Retina (tissue), 1 donor: Measurements from ENCODE around the gene CADM4.
"Not testable (repeated sequence)": the region's sequence is repeated elsewhere in the genome, so short reads cannot be mapped to it uniquely, and the experiment has no call there.

Experiments
- DNase-seq: peaks from one replicate; pipeline ENCODE4 v3.0.0-alpha.2; 2016

CADM4 gene

DNA sequence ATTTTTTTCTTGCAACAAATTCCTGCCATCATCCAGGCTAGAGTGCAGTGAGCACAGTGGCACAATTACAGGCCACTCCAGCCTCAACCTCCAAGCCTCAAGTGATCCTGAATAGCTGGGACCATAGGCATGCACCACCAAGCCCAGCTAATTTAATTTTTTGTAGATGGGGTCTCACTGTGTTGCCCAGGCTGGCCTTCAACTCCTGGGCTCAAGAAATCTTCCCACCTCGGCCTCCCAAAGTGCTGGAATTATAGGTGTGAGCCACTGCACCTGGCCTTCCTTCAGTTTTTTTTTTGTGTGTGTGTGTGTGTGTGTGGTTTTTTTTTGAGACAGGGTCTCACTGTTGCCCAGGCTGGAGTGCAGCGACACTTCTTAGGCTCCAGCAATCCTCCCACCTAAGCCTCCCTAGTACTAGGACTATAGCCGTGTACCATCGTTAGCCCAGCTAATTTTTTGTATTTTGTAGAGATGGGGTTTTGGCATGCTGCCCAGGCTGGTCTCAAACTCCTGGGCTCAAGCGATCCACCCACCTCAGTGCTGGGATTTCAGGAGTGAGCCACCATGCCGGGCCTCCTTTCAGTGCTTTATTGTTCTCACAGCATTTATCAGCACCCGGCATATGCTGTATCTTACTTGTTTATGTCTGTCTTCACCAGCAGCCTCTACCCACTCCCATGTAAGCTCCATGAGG is 33.6 kb downstream of the CADM4 start:
- DNase-seq, result no peak

GRCh38 chr19:43600326-43600725 is 39.3 kb downstream of the CADM4 start:
- DNase-seq, result not testable (repeated sequence)

DNA sequence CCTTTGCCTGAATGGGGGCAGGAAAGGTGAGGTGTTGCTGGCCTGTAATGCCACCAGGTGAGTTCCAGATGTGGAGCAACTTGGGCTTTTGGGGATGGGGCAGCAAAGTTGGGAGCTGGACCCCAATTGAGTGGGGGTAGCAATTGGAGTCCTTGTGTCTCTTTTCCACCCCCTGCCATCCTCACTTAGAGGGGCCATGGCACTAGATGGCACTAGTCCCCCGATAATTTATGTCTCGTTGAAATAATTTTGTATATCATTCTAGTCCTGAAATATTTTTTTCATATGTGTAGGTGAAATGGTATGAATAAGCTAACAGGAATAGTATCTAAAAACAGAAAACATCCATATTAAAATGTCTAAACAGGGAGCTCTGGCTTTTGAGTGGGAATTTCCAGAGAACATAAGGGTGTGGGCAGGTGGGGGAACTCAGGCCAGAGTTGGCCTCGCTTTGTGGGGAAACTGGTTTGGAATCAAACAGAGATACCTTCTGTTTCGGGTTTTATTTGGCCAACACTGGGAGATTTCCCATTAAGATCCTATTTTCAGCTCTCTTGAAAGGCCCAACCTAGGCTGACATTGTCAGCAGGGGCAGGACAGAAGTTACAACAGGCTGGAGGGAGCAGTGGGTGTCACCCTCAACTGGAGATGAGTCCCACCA is 39.9 kb downstream of the CADM4 start:
- no peak for DNase-seq

GRCh38 chr19:43598445-43599240 is 41.0 kb downstream of the CADM4 start:
- DNase-seq, result no peak

DNA sequence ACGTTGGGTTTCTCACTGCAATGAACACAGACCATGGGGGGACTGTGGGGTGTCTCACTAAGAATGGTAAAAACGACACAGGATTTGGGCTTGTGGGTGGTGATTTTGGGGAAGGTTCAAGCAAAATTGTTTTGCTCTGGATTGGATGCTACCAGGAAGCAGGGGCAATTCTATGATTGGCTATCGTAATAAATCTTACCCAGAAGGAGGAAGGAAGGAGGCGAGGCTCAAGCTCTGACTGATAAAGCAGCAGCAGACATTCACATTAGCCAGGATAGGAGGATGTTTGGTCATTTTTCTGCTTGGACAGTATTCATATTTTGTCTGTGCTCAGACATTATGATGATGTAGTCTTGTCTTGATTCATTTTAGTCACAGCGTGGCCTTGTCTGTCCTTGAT is 41.8 kb downstream of the CADM4 start:
- DNase-seq, result no peak

DNA sequence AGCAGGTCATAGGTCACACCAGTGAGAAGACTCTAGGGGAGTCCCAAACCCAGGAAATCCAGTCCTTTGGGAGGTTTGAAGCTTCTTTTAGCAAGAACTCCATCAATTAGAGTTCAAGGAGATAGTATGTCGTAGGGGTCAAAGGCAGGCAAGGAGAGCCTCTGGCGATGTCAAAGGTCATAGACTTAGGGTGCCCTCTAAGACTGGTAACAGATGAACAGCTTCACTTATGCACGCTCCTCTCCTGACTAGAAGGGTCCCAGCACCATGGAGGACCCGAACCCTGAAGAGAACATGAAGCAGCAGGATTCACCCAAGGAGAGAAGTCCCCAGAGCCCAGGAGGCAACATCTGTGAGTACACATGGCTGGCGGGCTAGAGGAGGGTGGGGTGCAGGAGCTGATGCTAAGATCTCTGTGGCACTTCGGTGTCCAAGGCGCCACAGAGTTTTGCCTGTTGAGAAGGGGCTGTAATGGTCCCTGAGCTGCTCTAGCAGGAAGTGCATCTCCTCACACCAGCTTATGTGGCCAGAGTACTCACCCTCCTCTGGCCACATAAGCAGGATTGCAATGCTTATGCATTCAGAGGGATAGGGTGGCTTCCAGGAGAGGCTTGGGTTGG is 42.7 kb downstream of the CADM4 start:
- DNase-seq, result no peak

- DNase-seq, result peak; percentile 100
Measured at GRCh38 chr19:43595999-43596841, 43.4 kb downstream of the CADM4 start, which contains the start of the genes IRGQ and ZNF576. TSS of gene IRGQ (minus strand) at chr19:43596134. CDS start at chr19:43595338, 796 bp downstream. TSS of gene ZNF576 (plus strand) at chr19:43596595. CDS start at chr19:43597109, 514 bp downstream.

DNA sequence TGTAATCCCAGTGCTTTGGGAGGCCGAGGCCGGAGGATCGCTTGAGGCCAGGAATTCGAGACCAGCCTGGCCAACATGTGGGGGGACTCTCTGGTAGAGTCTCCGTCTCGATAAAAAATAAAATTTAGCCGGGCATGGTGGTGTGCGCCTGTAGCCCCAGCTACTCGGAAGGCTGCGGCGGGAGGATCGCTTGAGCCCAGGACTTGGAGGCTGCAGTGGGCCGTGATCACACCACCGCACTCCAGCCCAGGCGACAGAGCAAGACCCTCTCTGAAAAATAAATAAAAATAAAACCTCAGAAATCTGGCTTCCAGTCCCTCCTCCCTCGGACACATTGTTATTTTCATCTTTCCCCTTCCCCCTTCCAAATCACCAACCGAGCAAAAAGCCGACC is 44.0 kb downstream of the CADM4 start:
- no peak for DNase-seq

DNA sequence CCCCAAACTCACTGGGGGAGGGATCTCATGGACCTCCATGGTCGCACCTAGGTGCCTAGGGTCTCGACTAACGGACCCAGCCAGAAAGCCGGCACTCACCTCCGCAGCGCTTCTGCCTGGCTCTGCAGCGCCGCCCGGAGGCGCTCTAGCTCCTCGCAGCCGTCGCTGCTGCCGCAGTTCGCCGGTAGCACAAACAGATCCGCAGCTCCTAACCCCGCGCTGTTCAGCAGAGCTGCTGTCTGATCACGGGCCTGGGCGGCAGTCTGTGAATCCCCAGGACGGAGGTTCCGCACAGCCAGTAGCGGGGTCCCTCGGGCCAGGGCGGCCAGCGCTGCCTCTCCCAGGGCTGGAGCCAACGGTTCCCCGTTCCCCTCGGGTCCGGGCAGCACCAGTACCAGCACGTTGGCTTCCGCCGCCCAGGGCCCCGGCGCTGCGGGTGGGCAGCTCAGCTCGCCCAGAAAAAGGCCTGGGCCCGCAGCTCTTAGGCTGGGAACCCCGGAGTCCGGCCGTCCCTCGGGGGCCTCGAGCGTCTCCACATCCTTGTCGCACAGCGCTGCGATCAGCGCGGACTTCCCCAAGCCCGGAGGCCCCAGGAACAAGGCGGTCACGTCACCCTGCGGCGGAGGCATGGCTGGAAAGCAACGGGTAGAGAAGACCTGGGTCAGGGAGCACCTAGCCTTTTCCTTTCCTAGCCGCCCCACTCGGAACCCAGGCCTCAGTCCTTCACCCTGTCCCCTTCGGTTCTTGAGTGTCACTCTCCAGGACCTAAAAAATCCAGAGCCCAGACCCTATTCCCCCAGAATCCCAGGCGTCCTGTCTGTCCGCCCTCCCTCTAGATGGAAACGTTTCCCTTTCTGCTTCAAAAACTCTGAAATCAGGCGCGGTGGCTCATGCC is 44.7 kb downstream of the CADM4 start:
- DNase-seq, result peak; percentile 79

GRCh38 chr19:43594081-43594697 is 45.5 kb downstream of the CADM4 start:
- DNase-seq, result no peak

GRCh38 chr19:43592800-43593350 is 46.8 kb downstream of the CADM4 start:
- DNase-seq, result no peak

DNA sequence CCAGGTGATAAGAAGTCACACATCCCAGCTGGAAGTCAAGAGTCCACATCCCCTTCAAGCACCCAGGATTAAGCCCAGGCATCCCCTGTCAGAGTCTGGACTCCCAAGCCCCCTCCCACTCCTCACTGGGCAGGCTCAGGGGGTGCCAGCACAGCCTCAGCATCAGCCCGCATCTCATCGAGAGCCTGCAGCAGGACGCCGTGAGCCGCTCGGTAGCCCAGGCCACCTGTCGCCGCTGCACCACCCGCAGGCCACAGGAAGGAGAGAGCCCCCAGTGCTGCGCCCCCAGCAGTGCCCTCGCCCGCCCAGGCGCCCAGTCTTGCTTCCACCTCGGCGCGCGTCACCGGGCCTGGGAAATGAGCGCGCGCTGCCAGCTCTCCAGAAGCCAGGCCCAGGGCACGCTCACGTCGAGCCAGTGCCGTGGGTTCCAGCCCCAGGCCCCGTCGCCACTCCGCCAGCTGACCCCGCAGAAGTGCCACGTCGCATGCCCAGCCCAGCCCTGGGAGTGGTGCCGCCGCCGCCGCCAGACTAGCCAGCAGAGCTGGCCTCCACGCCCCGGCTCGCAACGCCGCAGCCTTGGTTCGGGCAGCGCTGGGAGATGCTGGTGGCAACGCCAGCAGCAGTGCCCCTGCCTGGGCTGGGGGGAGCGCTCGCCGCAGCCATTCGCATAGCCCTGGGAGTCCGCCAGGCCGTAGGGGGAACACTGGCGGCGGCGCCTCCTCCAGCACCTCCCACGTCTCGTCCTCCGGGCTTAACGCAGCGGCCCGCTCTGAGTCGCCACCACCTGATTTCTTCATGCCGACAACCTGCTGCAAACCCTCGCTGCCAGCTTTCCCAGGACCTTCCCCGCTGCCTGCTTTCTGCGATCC is 47.5 kb downstream of the CADM4 start:
- no peak for DNase-seq

DNA sequence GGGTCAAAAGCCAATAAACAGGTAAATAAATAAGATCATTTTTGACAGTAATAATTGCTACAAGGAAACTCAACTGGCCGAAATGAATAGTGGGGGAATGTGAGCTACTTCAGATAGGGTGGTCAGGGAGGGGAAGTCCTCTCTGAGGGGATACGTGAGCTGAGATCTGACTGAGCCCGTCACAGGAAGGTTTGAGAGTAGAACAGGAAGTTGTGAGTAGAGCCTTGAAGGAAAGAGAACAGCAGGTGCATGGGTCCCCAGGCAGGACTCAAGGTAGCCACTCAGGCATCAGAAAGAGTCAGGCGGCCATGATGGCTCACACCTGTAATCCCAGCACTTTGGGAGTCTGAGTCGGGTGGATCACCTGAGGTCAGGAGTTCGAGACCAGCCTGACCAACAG is 50.0 kb downstream of the CADM4 start:
- no peak for DNase-seq

DNA sequence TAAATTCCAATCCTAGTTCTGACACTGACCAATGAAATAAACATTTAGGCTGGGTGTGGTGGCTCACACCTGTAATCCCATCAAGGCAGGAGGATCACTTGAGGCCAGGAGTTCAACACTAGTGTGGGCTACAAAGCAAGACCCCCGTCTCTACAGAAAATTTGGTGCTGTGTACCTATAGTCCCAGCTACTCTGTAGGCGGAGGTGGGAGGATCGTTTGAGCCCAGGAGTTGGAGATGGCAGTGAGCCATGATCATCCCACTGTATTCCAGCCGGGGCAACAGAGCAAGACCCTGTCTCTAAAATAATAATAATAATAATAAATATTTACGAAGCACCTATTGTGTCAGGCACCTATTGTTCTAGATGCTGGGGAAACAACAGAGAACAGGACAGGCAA is 50.4 kb downstream of the CADM4 start:
- no peak for DNase-seq

- not testable (repeated sequence) for DNase-seq
Measured at GRCh38 chr19:43587029-43587428, 52.6 kb downstream of the CADM4 start.

GRCh38 chr19:43586346-43586745 is 53.3 kb downstream of the CADM4 start:
- DNase-seq, result no peak

DNA sequence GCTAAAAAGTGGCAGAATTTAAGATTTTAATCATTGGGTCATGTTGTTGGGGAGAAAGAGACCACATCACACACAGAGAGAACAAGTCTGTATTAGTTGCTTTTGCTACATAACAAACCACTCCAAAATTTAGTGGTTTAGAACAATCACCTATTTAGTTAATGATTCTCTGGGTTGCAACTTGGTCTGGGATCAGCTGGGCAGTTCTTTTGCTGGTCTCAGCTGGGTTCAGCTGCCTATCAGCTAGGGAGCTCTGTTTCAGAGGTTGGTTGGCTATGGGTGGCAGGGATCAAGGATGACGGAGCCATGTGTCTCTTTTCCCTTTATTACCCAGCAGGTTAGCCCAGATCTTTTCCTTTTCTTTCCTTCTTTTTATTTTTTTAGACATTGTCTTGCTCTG is 55.2 kb downstream of the CADM4 start:
- DNase-seq, result no peak

- DNase-seq, result no peak
Measured at GRCh38 chr19:43582495-43582894, 57.2 kb downstream of the CADM4 start.

- DNase-seq, result no peak
Measured at GRCh38 chr19:43581467-43581866, 58.2 kb downstream of the CADM4 start.
